NCI-H2107 treated with DMSO at 0.1 percent for 48 hours (cell line): ENCODE measurements around the gene ZCCHC4.

Source experiments
- DNase-seq: peaks from one replicate; lab custom pipeline; 2025; ENCODE audit not compliant: unreplicated experiment; lab: John Stamatoyannopoulos, UW

ZCCHC4 gene, protein sequence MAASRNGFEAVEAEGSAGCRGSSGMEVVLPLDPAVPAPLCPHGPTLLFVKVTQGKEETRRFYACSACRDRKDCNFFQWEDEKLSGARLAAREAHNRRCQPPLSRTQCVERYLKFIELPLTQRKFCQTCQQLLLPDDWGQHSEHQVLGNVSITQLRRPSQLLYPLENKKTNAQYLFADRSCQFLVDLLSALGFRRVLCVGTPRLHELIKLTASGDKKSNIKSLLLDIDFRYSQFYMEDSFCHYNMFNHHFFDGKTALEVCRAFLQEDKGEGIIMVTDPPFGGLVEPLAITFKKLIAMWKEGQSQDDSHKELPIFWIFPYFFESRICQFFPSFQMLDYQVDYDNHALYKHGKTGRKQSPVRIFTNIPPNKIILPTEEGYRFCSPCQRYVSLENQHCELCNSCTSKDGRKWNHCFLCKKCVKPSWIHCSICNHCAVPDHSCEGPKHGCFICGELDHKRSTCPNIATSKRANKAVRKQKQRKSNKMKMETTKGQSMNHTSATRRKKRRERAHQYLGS

DNA sequence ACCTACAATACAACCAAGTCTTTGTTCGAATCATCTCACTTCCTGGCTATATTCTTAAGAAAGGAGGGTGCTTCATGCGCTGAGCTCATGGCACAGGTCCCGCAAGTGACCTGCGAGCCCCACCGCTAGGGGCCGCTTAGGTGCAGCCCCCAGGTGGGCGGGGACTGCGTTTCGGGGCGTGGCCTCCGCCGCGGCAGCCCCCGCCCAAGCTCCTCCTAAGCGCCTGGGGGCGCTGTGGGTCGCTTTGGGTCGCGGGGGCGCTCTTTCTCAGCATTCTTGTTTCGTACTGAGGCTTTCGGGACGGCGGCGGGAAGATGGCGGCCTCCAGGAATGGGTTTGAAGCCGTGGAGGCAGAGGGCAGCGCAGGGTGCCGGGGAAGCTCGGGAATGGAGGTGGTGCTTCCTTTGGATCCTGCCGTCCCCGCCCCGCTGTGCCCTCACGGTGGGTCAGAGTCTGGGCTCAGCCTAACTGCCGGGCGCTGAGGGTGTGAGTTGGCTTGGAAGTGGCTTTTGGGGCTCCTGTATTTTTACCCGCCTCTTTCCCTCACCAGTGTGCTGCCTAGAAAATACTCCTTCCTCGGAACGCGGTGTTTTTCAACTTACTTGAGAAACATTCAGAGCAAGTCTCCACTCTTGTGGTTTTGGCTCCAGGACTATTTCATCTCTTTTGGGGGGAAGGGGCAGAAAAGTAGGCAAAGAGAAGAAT lies at the start of gene ZCCHC4:
ZCCHC4 (plus strand) TSS at position 279 of the 705 bp plus-strand sequence; CDS start at position 315, 36 bp downstream.
- DNase-seq: peak; percentile 38

DNA sequence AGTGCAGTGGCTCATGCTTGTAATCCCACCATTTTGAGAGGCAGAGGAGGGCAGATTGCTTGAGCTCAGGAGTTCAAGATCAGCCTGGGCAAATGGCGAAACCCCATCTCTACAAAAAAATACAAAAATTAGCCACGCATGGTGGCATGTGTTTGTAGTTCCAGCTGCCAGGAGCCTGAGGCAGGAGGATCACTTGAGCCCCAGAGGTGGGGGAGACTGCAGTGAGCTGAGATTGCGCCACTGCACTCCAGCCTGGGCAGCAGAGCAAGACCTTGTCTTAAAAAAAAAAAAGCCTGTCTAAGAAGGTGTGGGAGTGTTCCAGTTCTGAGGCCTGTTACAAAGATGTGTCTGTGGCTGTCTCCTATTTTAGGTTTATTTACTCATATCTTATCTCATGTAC lies 40.7 kb upstream of the ZCCHC4 start:
- DNase-seq: no peak

DNA sequence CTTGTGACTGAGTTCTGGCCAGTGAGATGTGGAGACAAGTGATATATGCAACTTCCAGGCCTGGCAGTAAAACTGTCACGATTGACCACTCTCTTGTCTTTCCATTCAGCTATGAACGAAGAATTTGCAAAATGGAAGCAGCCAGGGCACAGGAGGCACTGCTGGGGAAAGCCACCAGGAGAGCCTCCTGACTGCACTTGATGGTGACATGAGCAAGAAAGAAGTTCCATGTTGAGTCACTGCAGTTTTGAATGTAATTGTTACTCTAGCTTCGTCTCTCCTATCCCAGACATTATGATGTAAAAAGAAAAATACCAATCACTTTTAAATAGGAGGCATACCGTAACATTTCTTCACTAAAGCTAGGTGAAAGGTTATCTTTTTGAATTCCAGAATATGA lies 32.4 kb upstream of the ZCCHC4 start:
- no peak for DNase-seq

DNA sequence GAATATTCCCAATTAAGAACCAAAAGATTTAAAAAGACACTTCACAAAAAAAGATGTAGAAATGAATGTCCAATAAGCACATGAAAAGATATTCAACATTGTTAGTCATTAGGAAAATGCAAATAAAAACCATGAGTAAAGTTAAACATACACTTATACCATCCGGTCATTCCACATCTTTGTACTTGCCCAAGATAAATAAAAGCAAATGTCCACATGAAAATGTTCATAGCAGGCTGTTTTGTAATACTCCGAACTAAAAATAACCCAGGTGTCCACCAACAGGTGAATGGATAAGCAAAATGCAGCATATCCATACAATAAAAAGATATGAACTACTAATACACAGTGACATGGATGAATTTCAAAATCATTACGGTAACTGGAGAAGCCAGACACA lies 28.6 kb upstream of the ZCCHC4 start:
- no peak for DNase-seq

DNA sequence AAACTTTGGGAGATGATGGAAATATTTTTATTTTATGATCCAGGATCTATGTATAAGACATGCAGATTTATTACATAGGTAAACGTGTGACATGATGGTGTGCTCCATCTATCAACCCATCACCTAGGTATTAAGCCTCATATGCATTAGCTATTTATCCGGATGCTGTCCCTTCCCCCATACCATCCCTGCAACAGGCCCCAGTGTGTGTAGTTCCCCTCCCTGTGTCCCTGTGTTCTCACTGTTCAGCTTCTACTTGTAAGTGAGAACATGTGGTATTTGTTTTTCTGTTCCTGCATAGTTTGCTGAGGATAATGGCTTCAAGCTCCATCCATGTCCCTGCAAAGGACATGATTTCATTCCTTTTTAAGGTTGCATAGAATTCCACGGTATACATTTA lies 28.1 kb upstream of the ZCCHC4 start:
- DNase-seq: no peak

DNA sequence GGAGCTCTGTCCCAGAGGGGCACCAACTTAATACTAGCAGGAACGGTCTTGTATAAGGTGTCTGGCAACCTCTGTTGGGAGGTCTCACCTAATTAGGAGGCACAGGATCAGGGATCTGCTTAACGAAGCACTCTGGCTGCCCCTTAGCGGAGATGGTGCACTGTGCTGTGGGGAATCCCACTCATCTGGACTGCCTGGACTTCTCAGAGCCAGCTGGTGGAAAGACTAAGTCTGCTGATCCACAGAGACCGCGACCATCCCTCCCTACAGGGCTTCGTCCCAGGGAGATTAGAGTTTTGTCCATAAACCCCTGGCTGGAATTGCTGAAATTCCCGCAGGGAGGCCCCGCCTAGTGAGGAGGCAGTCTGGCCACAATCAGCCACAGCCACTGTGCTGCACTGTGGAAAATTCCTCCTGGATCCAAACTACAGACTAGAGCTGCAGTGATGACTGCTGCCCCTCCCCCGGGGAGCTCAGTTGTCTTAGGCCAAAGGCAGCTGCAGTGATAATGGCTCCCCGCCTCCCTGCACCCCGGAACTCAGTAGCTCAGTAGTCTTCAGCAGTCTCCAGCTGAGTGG lies 22.0 kb upstream of the ZCCHC4 start:
- no peak for DNase-seq

DNA sequence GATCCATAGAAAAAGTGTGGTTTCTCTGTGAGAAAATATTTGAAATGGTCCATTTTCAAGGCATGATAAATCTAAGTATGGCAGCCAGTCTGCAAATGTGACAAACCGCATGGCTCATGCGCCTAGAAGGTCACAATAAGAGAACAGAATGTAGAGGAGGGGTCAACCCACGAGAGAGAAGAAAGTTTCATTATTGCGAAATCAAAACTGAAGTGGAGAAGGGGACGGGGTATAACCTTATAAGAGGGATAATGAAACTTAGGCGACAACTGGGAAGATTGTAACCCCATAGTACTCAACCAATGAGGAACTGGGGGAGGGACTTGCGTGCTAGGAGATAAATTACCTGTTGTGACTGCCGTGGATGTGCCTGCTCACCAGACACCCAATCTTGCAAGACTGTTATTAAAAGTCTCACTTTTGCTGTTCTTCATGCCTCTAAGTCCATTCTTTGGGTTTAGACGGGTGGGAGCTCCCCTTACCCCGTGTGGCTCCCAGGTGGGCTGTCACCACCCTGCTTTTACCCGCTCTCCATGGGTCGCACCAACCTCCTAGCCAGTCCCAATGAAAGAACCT lies 21.3 kb upstream of the ZCCHC4 start:
- DNase-seq: no peak

DNA sequence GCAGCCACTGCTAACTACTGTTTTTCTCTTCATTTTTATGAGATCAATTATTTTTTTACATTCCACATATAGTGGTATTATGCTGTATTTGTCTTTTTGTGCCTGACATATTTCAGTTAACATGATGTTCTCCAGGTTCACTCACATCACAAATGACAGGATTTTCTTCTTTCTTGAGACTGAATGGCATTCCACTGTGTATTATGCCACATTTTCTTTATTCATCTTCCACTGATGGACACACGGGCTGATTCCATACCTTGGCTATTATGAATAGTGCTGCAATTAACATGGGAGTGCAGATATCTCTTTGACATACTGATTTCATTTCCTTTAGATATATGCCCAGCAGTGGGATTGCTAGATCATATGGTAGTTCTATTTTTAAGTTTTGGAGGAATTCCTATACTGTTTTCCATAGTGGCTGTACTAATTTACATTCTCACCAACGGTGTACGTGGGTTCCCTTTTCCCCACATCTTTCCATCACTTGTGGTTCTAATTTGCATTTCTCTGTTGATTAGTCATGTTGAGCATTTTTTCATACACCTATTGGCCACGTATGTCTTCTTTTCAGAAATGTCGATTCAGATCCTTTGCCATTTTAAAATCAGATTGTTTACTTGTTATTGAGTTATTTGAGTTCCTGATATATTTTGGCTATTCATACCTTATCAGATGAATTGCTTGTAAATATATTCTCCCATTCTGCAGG lies 14.9 kb upstream of the ZCCHC4 start:
- DNase-seq: no peak

DNA sequence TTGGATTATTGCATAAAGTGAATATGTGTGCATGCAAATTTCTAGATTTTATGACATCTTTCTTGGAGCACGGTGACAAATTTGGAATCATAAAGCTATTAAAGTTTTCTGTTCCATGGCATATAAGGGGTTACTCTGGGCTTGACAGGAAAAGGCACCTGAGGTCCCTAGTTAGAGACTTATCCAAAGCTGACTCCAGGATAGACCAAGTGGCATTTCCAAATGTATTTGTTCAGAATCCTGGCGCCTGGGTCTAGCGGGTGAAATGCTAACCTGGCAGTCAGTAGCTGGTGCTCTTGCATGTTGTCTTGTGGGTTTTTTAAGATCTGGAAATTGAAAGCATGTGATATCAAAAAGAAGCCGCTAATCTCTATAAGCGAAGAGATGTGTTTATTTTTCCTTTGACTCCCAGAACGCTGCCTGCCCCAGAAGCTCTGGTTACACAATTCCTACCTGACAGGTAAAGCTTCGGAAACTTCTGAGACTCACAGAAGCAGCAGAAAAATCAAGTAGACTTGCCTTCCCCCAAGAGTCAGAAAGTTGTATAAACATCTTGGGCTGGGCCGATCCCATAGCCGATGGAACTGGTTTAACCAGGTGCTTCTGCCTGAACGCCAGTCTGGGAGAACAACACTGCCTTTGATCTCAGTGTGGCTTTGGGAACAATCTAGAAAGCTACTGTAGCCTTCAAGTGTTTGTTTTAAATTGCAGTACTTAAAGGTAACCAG lies 12.9 kb upstream of the ZCCHC4 start:
- DNase-seq: peak; percentile 51

DNA sequence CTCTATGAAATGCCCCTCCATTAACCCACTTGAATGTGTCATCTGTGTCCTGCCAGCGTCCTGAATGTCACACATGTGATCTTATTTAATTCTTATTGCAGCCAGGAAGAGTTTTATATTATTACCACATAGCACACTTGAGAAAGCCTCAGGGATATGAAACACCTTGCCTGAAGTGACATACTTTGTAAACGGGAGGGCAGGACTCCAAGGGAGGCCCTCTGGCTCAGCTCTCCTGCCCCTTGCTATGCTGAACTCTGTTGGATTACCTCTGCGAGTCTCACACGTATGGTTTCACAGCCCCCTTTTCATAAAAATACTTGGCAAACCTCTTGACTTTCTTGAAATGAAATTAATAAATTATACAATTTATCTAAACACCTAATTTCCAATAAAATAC lies 11.1 kb upstream of the ZCCHC4 start:
- no peak for DNase-seq

DNA sequence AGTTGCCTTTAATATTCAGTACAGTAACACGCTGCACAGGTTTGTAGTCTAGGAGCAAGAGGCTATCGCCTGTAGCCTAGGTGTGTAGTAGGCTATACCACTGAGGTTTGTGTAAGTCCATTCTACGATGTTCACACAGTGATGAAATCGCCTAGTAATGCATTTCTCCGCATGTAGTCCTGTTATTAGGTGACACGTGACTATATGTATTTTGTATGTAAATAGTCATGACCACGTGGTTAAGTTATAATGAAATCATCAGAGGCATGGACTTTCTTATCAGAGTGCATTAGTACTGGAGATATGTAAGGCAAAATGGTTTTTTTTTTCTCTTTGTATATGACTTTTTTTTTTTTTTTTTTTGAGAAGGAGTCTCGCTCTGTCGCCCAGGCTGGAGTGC lies 9.9 kb upstream of the ZCCHC4 start:
- DNase-seq: no peak

DNA sequence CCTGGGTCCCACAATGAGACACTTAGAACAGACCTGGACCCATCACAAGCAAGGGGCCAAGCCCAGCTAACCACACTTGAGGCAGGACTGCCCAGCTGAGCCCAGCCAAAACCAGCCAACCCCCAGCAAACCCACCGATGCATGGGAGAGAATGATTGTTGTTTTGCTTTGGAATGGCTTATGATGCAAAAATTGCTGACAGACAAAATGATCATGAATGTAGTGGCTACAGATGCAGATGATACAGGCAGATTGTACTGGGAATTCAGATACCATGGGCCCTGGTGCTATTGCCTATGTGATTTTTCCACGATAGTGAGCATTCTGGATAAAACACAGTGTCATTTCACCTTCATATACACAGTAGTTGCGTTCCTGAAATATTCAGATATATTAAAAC lies 9.0 kb upstream of the ZCCHC4 start:
- no peak for DNase-seq

DNA sequence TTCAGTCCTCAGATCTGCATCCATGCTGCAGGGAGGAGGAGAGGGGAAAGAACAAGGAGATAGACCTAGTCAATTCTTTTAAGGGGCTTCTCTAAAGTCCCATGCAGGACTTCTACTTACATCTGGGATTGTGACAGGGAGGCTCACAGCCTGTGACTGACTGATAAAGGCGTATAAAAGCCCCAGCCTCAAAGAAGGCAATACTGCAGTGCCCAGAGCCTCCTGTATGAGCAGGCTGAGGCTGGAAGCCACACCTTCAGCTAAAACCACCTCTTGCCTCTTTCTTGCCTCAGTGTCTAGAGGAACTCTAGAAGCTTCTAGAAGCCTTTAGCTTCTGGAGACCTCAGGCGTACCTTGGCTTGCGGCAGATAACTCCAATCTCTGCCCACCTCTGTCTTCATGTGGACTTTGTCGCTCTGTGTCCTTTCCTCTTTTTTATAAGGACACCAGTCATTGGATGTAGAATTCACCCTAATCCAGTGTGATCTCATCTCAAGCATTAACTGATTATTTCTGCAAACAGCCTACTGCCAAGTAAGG lies 6.0 kb upstream of the ZCCHC4 start:
- no peak for DNase-seq

DNA sequence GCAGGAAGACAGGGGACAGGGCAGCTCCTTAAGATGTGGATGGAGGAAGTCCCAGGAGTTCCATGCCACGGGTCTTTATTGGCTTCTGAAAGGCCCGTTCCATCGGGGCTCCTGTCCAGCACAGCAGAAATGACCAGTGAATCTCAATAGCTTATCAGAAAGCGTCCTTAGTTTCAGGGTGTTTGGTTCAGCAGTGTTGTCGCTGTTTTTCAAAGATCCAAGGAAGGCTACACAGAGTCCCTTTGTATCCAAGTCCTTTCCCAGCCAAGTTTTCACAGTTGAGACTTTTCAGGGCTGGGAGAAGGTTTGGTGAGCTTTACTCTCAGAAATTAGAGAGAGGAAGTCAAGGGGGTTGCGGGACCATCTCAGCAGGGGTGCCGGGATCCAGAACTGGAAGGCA lies 5.0 kb upstream of the ZCCHC4 start:
- DNase-seq: no peak

DNA sequence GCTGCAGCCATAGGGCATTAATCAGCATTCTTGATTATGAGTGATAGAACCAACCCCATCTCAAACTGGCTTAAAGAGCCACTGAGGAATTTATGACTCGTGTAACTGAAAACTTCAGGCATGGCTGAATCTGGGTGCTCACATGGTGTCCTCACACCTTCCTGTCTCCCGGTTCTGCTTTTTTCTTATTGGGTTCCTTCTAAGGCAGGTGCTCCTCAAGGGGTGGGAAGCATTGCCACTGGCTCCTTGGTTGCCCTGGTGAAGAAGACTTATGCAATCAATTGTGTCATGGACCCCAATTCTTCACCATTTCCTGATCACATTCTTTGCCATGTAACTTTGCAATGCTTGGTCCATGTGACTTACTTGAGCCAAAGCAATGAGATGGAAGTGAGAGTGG lies 4.3 kb upstream of the ZCCHC4 start:
- no peak for DNase-seq

DNA sequence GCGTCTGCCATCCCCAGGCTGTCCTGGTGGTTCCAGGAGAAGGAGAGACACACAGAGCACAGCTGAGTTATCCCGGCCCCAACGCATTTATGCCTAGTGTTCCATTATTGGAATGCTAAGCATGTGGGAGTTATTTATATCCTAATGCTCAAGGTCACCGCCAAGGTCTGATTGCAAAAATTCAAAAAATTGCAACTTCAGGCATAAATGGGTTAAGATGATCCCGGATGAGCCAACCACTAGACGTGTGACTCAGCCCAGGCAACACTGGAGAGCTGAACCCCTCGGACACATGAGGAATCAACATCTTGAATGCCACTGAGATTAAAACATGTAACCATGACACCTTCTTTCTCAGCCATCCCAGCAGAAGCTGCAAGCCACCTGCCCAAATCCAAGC lies 3.8 kb upstream of the ZCCHC4 start:
- DNase-seq: no peak

DNA sequence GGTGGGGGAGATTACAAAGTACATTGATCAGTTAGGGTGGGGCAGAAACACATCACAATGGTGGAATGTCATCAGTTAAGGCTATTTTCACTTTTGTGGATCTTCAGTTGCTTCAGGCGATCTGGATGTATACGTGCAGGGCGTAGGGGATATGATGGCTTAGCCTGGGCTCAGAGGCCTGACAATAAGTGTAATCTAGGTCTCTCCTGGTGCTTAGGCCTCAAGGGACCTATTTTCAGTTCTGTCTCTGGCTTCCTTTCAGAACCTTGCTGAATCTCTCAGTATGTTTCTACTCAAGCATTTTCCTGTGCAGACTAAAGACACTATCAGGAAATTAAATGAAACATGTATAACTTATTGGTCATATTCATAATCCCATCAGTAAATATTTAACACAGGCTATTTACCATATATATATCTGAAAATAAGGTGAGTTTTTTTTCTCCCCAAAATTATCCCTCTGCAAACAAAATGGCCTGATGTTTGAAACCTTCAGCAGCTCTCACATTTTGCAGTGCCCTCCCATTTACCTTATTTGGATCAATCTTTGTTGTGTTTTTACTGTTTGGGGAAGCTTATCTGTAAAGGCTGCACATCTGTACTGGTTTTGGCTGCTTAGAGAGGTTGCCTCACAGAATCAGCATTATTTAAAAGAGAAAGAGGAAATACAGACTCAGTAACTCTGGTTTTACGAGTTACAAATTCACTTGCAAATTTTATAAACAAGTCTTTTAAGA lies 2.3 kb upstream of the ZCCHC4 start:
- DNase-seq: no peak

DNA sequence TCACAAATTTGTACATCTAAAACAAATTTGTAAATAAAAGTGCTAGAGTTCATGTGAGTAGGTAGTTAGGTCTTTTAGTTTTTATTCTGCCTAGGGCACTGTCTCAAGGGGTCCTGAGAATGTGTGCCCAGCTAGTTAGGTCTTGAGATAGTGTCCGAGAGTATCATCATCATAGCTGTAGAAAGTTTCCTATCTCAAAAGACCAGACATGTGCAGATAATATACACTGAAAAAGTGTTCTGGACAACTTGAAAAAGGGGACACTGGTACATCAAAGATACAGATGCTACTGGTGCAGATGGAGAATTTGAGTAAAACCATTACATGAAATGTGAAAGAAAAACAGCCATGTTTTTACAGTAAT lies 1.8 kb upstream of the ZCCHC4 start:
- no peak for DNase-seq

DNA sequence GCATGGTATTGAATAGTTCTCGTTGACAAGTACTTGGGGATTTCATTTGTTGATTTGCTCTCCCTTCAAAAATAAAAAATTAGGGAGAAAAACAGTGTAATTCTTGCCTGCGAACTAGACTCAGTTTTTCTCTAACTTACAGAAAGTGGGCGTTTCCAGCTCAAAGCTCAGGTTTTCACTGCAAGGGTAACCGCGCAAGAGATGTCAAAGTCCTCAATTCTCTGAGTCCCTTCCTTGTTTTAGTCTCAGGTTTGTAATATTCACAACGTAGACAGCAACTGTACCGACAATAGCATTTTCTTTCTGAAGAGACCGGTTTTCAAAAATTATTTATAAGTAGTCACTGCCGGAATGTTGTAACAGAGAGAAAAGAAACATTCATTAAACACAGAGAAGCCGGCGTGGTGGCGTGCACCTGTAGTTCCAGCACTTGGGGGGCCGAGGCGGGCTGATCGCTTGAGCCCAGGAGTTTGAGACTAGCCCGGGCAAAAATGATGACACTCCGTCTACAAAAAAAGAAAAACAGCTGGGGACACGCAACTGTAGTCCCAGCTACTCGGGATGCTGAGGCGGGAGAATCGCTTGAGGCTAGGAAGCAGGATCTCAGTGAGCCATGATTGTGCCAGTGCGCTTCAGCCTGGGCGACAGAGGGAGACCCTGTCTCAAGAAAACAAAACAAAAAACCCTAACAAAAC lies 774 bp downstream of the ZCCHC4 start:
- DNase-seq: no peak
